K562 (cell line): ENCODE results near the gene COX19. TPM values are rescaled to one million over a fixed set of nuclear protein-coding genes. Genes with fewer than 3 reads are reported as not detected.

Experiments used
- ATAC-seq: fragments of 200-7000 bp; cut with Tn5 transposase; 3 replicates; pipeline ENCODE4 v1.9.1; 2020; ENCODE audit warnings: moderate library complexity
- BruUV-seq: library from RNA; stranded (reverse); fragments of 400-500 nt; replicated peaks from 2 replicates; lab custom pipeline; 2021; lab: Mats Ljungman, UMichigan
- CTCF ChIA-PET: fragments of 300-600 bp; formaldehyde crosslinking; extraction: SDS; loops from one replicate; lab custom pipeline; 2021; ENCODE audit warnings: low intra/inter-chr PET ratio; lab: Yijun Ruan, JAX
- POLR2A ChIA-PET: fragments of 300-600, 350-650 bp; sonication (Branson Sonifier 250); formaldehyde crosslinking; extraction: SDS; loops from one replicate; lab custom pipeline; 2021; ENCODE audit warnings: antibody characterized with exemption, inconsistent platforms; lab: Yijun Ruan, JAX
- DNase-seq, 4 experiments: peaks; one replicate each; pipeline versions ENCODE4 v3.0.0 to v3.0.0-alpha.2; 2011 to 2018; ENCODE audit warnings: low spot score in 3 of 4, mixed read lengths in 3 of 4; ENCODE audit errors: extremely low read depth in 1 of 4
- FAIRE-seq: peaks from 2 replicates; lab custom pipeline; 2011; peaks lifted over from hg19 to GRCh38; lab: Jason Lieb, UNC
- H2AFZ ChIP-seq: 2 replicates; pipeline ENCODE4 v1.6.0; 2011; ENCODE audit warnings: low read depth, low read length, control low read depth, inconsistent platforms
- H3K27ac ChIP-seq: fragments of 200-600 bp; 3 replicates; pipeline ENCODE4 v1.8.0; 2011; ENCODE audit warnings: low read depth, mild to moderate bottlenecking, control low read depth, inconsistent platforms, low read length, moderate library complexity, mixed read lengths; ENCODE audit errors: extremely low read depth
- H3K27me3 ChIP-seq, 2 experiments: fragments of 300-600 bp in 1 of 2; 2 replicates in 1 of 2; 3 replicates in 1 of 2; pipeline versions ENCODE4 v1.6.0 to v1.8.0; 2011; ENCODE audit warnings: inconsistent platforms in 2 of 2, low read length in 2 of 2, mild to moderate bottlenecking in 1 of 2, mixed read lengths in 1 of 2, moderate library complexity in 1 of 2; ENCODE audit not compliant: control insufficient read depth in 2 of 2, insufficient read depth in 2 of 2
- H3K36me3 ChIP-seq: fragments of 300-600 bp; 3 replicates; pipeline ENCODE4 v1.8.0; 2011; ENCODE audit warnings: mild to moderate bottlenecking, low read length, inconsistent platforms; ENCODE audit not compliant: control insufficient read depth, insufficient read depth
- H3K4me1 ChIP-seq, 2 experiments: fragments of 200-600 bp in 1 of 2; replicated peaks in 1 of 2; 2 replicates in 1 of 2; 3 replicates in 1 of 2; pipeline versions ENCODE4 v1.5.1 to v1.8.0; 2011; ENCODE audit warnings: inconsistent platforms in 2 of 2, low read length in 2 of 2, mild to moderate bottlenecking in 1 of 2, mixed read lengths in 1 of 2, moderate library complexity in 1 of 2; ENCODE audit not compliant: control insufficient read depth in 2 of 2, insufficient read depth in 2 of 2
- H3K4me2 ChIP-seq: 2 replicates; pipeline ENCODE4 v1.6.1; 2011; ENCODE audit warnings: low read length, control low read depth, inconsistent platforms, mixed read lengths; ENCODE audit not compliant: insufficient read depth
- H3K4me3 ChIP-seq: fragments of 200-600 bp; sonication (generic), shearing (Covaris generic); 2 replicates; pipeline ENCODE4 v1.5.1; 2016; ENCODE audit warnings: control low read depth, inconsistent platforms
- H3K79me2 ChIP-seq: fragments of 200-600 bp; 3 replicates; pipeline ENCODE4 v1.8.0; 2011; ENCODE audit warnings: low read length, inconsistent platforms; ENCODE audit not compliant: control insufficient read depth, insufficient read depth
- H3K9ac ChIP-seq, 2 experiments: 2 replicates each; pipeline versions ENCODE4 v1.6.0 to v1.6.1; 2011; ENCODE audit warnings: low read depth in 2 of 2, low read length in 2 of 2, control low read depth in 1 of 2, inconsistent platforms in 1 of 2, mild to moderate bottlenecking in 1 of 2, mixed read lengths in 1 of 2; ENCODE audit not compliant: insufficient read depth in 1 of 2
- H3K9me1 ChIP-seq: one replicate; pipeline ENCODE4 v1.6.0; 2011; ENCODE audit warnings: inconsistent platforms, mild to moderate bottlenecking, low read length, moderate library complexity; ENCODE audit not compliant: control insufficient read depth, insufficient read depth
- H3K9me3 ChIP-seq: replicated peaks from 2 replicates; pipeline ENCODE4 v1.5.1; 2011; ENCODE audit warnings: low read depth, low read length, inconsistent platforms; ENCODE audit not compliant: control insufficient read depth, insufficient read depth
- H4K20me1 ChIP-seq: replicated peaks from 2 replicates; pipeline ENCODE4 v1.6.1; 2011; ENCODE audit warnings: low read length, inconsistent platforms, mixed read lengths; ENCODE audit not compliant: control insufficient read depth, insufficient read depth
- TCFL5 ChIP-seq: fragments of 250-450 bp; sonication (Bioruptor Pico); conservative IDR thresholded peaks from 2 replicates; pipeline ENCODE4 v1.6.1; 2021; ENCODE audit warnings: mild to moderate bottlenecking, moderate library complexity, matching md5 sums
- ZNF121 ChIP-seq: sonication (generic); formaldehyde crosslinking; conservative IDR thresholded peaks from 2 replicates; pipeline ENCODE4 v1.8.0; 2022; ENCODE audit warnings: missing genetic modification reagents
- WGBS: fragments of 100-300 bp; shearing (Covaris generic); methylation state at CpG from one replicate; pipeline ENCODE4 v1.1.6; 2016; ENCODE audit warnings: low coverage, mixed read lengths; ENCODE audit not compliant: insufficient coverage; ENCODE audit errors: missing lambda C conversion rate; 5-methylcytosine and 5-hydroxymethylcytosine counted together
- in situ Hi-C: fragments of 300-500 bp; cut with MboI; formaldehyde crosslinking; loops from 4 replicates; pipeline ENCODE4 v1.15.0; 2018; ENCODE audit warnings: inconsistent platforms, mixed read lengths
- intact Hi-C: fragments of 100-400 bp; cut with micrococcal nuclease; formaldehyde crosslinking; loops from 2 replicates; pipeline ENCODE4 v1.14.2; 2022
- polyA plus RNA-seq, 8 experiments: library from polyadenylated mRNA; depleted of rRNA in 4 of 8; stranded (reverse) in 5 of 8; unstranded in 3 of 8; fragments of >200 nt; fragmentation: Nextera tagmentation in 2 of 8; fragmentation: Illumina TruSeq in 1 of 8; extraction: Ambion mirVana in 2 of 8; extraction: Trizol in 1 of 8; gene quantifications; 2 replicates each; pipeline versions ENCODE4 v1.2.1 to v1.2.3, GENCODE V29; 2011 to 2014; ENCODE audit warnings: inconsistent platforms in 1 of 8, missing spikeins in 1 of 8
- total RNA-seq, 7 experiments: library from RNA; depleted of rRNA in 6 of 7; stranded (reverse); fragments of >200 nt in 6 of 7; fragmentation: Illumina TruSeq in 2 of 7; extraction: Trizol in 2 of 7; gene quantifications; 2 replicates each; pipeline versions ENCODE4 v1.2.1 to v1.2.3, GENCODE V29; 2011 to 2021; ENCODE audit warnings: low replicate concordance in 1 of 7

The COX19 gene
- total and polyA plus RNA-seq, 9 of the 15 experiments (the other 6 are each of a cell fraction or from before 2014, with no cell fraction given): 5.2 to 10.5 (median 7.9) TPM

DNA sequence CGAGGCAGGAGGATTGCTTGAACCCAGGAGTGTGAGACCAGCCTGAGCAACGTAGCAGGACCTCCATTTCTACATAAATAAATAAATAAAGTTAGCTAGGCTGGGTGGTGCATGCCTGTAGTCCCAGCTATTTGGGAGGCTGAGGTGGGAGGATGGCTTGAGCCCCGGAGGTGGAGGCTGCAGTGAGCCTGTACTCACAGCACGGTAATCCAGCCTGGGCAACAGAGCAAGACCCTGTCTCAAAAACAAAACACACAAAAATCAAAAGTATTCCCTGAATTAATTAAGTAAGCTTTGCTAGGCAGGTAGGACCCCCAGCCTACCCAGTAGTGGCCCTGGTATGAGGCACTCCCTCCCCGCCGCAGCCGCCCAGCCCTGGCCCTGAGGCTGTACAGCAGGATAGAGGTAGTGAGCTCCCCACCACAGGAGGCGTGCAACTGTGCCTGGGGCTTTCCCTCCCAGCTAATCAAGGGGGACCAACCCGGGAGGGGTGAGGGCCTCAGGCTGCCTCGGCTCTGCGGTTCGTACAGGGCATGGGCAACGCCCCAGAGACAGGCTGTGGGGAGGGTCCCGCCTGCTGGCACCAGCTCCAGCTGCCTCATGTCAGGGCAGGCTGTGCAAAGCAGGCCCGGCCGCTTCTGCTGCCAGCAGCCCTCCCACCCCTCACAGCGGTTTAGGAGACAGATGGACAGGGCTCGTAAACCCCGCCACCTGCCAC, 6.6 kb upstream of the COX19 start:
- no peak overlapping the region; a peak in 1 of 4 replicates for H3K9ac ChIP-seq
- H2AFZ ChIP-seq: no peak overlapping the region
- H3K4me3 ChIP-seq: no peak overlapping the region
- H3K27ac ChIP-seq: no peak overlapping the region
- no peaks in the 10 kb centered on the region for H3K79me2 ChIP-seq
- H3K9me1 ChIP-seq: peaks cover 2% of the 10 kb centered on the region
- no peaks in the 10 kb centered on the region; the same call in 1 of the 2 replicates for H3K9me3 ChIP-seq
- no TSS peak for BruUV-seq
- TF ChIP-seq TCFL5 (CRISPR knock-in tag): no peak
- peak; percentile 35 for TF ChIP-seq ZNF121 (CRISPR knock-in tag)
- FAIRE-seq: peak; percentile 29
- ATAC-seq: no peak
- H3K27me3 ChIP-seq: peaks cover 12 to 48% of the 10 kb centered on the region in 2 experiments; a peak in 4 of 5 replicates
- ChIA-PET POLR2A (interaction anchor here (0.6 to 1.0 kb wide), 3 partner anchors 9 to 550 kb away, joined by 3 to 4 read pairs (median 3); no protein-coding TSS in a partner anchor), CTCF (no interaction called here)
- H3K4me2 ChIP-seq: no peak overlapping the region
- DNase-seq: no peak
- in situ Hi-C loops (loop anchor here (25.0 kb wide), 1 partner anchor 180 kb away; the partner anchor contains the start of gene ZFAND2A), intact Hi-C loops (no loop called here)
- peaks cover 0 to 56% of the 10 kb centered on the region in 2 experiments; a peak in 2 of 5 replicates for H3K4me1 ChIP-seq
- 26% methylated on average over 18 of the region's 19 CpGs for WGBS
- no peaks in the 10 kb centered on the region for H3K36me3 ChIP-seq
- H4K20me1 ChIP-seq: 0 out of 2 replicates have a peak, but pooled peaks cover 3% of the 10 kb centered on the region
